D341Med (cell line): ENCODE measurements around the gene DDT.
"Not testable (repeated sequence)": the region's sequence is repeated elsewhere in the genome, so short reads cannot be mapped to it uniquely, and the experiment has no call there.

Experiments used
- DNase-seq: peaks from one replicate; pipeline ENCODE4 v3.0.0; 2012; ENCODE audit warnings: low spot score

DDT gene

DNA sequence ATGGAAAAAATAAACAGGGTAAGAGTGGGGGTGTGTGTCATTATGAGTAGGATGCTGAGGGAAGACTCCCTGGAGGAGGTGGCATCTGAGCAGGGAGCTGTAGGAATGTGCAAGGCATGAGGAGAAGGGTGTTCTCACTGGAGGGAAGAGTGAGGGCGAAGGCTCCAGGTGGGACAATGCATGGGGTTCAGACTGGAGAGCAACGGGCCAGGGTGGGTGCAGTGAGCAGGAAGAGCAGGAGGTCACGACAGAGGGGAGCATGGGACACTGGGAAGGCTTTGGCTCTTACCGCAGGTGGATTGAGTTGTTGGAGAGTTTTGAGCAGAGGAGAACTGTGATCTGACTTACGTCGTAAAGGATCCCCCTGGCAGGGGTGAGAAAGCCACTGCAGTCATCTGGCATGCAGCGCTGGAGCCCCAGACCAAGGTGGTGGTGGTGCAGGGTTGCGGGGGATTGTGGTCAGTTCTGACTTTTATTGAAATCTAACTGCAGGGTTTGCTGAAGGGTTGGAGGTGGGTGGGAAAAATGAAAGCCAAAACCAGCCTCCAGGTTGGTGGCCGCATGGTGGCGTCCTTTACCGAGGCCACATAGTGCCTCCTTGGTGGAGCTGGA lies 21.3 kb downstream of the DDT start:
- not testable (repeated sequence) for DNase-seq

DNA sequence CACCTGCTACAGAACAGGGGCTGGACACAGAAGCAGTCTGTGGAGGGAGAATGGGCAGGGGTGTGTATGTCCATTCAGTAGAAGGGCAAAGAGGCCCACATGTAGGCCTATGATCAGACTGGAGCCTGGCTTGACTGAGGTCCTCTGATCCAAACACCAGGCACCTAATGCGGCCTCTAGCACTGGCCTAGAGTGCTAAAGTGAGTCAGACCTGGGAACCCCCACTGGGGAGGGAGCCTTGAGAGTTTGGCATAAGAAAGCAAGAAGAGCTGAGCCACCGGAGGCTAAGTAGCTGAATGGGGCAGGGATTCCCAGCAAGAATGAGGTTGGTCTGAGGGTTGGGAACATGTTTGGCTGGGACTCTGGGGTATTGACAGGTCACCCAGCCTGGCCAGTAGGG lies 22.9 kb downstream of the DDT start:
- DNase-seq: not testable (repeated sequence)

DNA sequence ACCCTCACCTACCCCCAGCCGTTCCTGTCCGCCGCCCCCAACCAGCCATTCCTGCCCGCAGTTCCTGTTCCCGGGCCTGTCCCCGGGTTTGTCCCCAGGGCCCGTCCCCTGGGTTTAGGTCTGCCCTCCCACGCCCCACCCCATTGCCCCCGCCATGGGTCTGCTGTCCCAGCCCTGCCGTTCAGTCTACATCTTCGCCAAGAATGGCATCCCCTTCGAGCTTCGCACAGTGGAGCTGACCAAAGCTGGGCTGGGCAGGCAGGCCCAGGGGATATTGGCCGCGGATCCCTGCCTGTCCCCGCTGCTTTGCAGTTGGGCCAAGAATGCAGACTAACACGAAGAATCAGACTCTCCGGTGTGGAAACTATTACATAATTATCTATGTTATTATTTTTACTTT lies 24.5 kb downstream of the DDT start:
- DNase-seq: not testable (repeated sequence)

DNA sequence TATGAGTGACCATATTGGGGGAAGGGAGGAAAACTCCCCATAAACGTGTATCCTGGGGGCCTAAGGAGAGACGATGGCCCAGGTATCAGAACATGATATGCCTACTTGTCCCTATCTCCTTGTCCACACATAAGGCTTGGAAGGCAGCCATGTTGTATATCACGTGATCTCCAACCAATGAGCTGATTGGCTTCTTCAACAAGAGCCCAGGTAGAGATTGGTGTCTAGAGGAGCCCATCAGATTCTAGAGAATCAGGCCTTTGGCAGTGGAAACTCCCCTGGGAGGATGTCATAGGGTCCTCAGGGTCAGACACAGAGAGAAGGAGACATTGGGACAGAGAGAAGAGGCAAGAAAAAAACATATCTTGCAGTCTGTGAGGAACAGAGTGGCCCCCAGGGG lies 26.9 kb downstream of the DDT start:
- not testable (repeated sequence) for DNase-seq

DNA sequence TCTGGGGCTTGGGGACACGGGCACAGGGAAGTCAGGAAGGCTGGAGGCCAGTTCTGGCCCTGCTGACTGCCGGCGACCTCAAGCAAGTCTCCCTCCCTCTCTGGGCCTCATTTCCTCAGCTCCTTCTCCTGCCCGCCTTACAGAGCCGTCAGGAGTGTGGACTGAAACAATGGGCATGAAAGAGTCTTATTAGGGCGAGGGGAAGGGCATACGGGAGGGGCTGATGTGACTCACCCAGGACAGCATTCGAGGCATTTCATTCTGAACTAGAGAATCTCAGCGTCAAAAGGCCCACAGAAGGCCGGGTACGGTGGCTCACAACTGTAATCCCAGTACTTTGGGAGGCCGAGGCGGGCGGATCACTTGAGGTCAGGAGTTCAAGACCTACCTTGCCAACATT lies 34.1 kb downstream of the DDT start:
- not testable (repeated sequence) for DNase-seq

DNA sequence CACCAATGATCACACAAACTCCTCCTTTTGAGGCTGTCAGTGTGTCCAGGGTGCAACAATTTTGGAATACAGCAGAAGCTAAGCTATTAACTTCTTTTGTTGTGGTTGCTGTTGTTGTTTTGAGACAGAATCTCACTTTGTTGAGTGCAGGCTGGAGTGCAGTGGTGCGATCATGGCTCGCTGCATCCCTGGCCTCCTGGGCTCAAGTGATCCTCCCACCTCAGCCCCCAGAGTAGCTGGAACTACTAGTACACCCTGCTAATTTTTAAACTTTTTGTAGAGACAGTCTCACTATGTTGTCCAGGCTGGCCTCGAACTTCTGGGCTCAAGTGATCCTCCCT lies 35.3 kb downstream of the DDT start:
- DNase-seq: no peak

DNA sequence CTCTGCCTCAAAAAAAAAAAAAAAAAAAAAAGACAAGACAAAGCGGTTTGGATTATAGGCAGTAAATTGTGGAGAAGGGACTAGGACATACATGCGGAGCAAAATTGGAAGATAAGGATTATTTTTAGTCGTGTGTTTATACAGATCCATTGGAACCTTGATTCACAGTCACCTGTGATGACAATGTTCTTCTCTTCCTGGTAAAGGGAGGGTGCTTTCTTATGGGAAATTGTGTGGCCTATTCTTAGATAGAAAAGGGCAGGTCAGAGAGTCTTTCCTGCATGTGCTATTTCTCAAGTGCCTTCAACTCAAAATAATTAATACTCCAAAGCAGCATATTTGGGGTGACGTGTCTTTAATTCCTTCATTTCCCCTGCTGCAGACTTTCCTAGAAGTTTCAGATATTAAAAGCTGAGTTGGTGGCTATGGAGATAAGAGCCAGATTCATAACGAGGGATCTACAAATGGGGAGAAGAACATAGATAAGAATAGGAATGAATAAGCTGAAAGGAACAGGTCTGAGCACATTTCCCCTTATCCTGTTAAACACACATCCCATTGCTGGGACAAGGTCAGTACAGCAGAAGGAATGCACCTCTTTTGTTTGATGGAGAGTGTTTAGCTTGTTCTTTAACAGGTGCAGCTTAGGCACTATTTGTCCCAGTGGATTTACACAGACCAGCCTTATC lies 35.8 kb downstream of the DDT start:
- DNase-seq: no peak

DNA sequence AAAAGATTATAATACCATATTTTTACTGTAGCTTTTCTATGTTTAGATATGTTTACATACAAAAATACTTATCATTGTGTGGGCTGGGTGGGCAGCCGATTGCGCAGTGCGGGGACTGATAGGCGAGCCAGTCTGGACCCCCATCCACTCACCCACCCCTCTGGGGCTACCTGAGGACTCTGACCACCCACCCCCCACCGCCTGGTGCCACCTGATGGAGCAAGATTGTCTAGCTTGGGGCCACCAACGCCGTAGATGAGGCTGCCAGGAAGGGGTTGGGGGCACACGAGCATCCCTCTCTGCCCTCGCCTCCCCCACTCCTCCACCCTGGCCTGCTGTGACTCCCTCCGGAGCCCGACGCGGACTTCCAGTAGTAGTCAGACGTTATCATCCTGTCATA lies 47.7 kb downstream of the DDT start:
- no peak for DNase-seq

DNA sequence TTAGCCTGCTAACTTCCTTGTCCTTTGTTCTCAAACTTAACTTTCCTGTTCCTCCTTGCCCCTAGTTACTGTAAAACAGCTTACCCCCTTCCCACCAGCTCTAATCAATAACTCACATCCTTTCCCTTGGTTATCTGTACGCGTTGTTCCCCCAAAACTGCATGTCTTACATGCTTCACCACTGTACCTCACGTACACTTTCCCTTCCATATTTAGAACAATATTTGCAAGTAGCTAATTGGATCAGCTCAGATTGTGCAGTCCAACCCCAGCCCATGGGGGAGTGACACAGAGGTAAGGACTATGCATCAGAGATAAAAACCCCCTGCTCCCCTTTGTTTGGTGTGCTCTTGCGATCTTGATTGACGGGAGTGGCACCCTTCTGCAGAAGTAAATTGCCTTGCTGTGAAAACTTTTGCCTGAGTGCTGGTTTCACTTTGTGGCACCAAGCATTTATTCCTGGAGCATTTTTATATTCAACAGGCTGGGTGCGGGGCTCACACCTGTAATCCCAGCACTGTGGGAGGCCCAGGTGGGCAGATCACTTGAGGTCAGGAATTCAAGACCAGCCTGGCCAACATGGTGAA lies 49.1 kb downstream of the DDT start:
- no peak for DNase-seq

DNA sequence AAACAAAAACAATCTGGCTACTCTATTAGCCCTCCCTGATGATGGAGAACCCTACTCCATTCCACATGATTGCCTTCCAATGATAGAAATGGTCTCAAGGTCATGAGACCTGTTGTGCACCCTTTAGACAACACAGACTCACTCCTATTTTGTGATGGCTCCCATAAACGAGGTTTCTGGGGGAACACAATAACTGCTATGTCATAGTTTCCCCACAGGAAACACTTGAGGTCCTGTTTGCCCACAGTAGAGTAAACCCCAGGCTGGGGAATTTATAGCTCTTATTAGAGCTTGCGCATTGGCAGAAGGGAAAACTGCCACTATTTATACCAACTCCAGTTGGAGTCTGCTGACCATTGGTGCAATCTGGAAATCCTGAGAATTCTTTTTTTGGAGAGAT lies 51.3 kb downstream of the DDT start:
- DNase-seq: no peak

DNA sequence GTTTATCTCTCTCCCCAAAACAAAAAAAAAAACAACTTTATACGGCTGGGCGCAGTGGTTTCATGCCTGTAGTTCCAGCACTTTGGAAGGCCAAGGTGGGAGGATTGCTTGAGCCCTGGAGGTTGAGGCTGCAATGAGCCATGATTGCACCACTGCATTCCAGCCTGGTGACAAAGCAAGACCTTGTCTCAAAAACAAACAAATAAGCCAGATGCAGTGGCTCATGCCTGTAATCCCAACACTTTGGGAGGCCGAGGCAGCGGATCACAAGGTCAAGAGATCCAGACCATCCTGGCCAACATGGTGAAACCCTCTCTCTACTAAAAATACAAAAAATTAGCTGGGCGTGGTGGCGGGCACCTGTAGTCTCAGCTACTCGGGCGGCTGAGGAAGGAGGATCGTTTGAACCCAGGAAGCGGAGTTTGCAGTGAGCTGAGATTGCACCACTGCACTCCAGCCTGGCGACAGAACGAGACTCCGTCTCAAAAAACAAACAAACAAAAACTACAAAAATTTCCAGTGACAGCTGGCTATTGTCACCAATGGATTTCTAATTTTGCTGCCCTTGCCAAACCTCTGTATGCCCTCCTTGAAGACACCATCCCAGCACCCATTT lies 52.5 kb downstream of the DDT start:
- not testable (repeated sequence) for DNase-seq
